ENCODE measurements around the gene PXN. TPM values are rescaled to one million over a fixed set of nuclear protein-coding genes. Genes with fewer than 3 reads are reported as not detected.
A peak's percentile ranks its signal among the peaks of the same experiment; 100 is the strongest.

PXN gene
- total and polyA plus RNA-seq, 10 donors = 22.3 to 161 (median 114) TPM

DNA sequence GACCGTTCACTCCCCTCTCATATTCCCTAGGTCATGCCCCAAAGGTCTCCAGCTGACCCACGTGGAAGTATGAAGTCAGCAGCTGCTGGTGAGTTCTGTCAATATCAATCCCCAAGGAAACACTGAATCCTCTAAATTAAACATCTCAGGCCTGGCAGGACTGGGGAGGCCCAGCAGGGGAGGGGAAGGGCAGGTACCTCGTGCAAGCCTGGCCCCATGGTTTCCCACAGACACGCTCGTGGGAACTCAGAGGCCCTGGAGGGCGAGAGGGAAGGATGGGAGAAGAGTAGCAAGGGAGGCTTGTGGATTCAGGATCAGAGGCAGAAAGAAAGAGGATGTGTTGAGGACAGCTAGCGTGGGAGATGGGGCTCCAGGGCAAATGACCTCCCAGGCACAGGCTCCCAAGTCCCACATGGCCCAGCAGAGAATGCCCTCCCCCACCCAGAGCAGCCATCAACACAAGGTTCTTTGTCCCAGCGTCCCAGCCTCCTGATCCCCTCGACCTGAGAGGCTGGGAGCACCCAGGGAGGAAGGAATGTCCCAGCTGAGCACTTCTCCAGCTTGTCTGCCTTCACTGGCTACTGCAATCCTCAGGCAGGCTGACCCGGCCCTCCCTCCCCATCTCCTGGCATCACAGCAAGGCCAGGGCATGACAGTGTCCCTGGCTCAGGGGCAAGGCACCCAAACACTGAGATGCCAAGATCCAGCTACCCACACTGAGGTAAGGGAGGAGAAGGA lies 44.5 kb downstream of the PXN start:
- Histone ChIP-seq H3K9me3 (no peaks in the 10 kb centered on the region), H3K4me1 (peaks cover 16 to 49% (median 34%) of the 10 kb centered on the region in 6 donors), H3K36me3 (peaks cover 6 to 89% (median 68%) of the 10 kb centered on the region in 6 donors), H3K27ac (no peak overlapping the region), H3K27me3 (replicated peaks in 1 of 7) (peaks cover 0 to 17% (median 0%) of the 10 kb centered on the region in 7 donors), H3K4me3 (no peak overlapping the region)
- intact Hi-C loops (cut with DNase I; ENCODE audit: low total_unique reads) = no loop called here
- WGBS, 5 donors = 81 to 89% (median 85%) methylated on average over 10 of the region's 10 CpGs
- no peak for DNase-seq
- TF ChIP-seq POLR2AphosphoS5 (IDR thresholded peaks at IDR 0.05) (no peak), POLR2A (IDR thresholded peaks at IDR 0.05) (no peak)
- TF ChIP-seq, protein P1, sequence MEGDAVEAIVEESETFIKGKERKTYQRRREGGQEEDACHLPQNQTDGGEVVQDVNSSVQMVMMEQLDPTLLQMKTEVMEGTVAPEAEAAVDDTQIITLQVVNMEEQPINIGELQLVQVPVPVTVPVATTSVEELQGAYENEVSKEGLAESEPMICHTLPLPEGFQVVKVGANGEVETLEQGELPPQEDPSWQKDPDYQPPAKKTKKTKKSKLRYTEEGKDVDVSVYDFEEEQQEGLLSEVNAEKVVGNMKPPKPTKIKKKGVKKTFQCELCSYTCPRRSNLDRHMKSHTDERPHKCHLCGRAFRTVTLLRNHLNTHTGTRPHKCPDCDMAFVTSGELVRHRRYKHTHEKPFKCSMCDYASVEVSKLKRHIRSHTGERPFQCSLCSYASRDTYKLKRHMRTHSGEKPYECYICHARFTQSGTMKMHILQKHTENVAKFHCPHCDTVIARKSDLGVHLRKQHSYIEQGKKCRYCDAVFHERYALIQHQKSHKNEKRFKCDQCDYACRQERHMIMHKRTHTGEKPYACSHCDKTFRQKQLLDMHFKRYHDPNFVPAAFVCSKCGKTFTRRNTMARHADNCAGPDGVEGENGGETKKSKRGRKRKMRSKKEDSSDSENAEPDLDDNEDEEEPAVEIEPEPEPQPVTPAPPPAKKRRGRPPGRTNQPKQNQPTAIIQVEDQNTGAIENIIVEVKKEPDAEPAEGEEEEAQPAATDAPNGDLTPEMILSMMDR (IDR thresholded peaks at IDR 0.05 in 8 of 11, conservative IDR thresholded peaks at IDR 0.05 in 3 of 11) = no peak

DNA sequence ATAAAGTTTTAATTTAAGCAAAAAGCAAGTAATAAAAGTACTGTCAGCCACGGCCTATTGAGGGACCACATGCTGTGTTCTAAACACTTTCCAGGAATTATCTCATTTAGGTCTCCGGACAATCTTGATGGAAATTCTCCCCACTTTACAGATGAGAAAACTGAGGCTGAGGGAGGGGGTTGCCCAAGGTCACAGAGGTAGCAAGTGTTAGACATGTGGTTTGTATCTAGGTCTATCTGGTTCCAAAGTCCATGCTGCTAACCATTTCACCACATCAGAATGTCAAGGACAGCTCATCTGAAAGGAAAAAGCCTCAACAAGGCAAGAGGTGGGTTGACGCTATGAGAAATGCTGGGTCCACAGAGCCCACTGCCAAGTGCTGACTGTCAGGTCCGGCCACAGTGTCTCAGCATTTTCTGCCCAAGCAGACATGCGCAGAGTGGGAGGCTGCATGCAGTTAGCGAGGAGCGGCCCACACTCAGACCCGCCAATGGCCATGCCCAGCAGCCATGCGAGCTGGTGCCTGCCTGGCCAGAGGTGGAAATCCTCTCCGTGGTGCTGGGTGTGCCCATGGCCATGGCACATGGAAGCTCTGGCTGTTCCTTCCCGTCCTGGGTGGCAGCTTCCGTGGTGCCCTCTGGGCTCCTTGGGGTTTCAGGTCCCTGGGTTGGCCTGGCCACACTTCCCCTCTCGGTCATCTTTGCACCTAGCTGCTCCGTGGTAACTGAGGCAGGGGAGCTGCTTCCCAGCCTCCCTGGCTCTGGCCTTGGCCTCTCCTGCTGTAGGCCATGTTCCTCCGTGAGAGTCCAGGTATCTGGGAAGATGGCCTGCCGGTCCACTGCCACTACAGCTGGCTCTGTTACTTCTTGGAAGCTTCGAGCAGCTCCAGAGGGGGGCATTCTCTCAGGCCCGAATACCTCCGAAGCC lies 46.6 kb downstream of the PXN start:
- Histone ChIP-seq H3K4me3 (no peak overlapping the region), H3K4me1 (peaks cover 0 to 36% (median 22%) of the 10 kb centered on the region in 6 donors), H3K36me3 (peaks cover 6 to 100% (median 83%) of the 10 kb centered on the region in 6 donors), H3K27me3 (replicated peaks in 1 of 7) (peaks cover 0 to 11% (median 0%) of the 10 kb centered on the region in 7 donors), H3K27ac (no peak overlapping the region), H3K9me3 (no peaks in the 10 kb centered on the region)
- TF ChIP-seq POLR2AphosphoS5 (IDR thresholded peaks at IDR 0.05) = peak; percentile 35 to 78 (median 53)
- no peak for TF ChIP-seq POLR2A (IDR thresholded peaks at IDR 0.05)
- 87 to 95% (median 92%) methylated on average over 15 to 19 of the region's 19 CpGs for WGBS, 5 donors
- no peak for DNase-seq
- intact Hi-C loops (cut with DNase I; ENCODE audit: low total_unique reads) = loop anchor here (10.0 kb wide), 1 partner anchor 46 kb away; the partner anchor contains the start of gene PXN

- Histone ChIP-seq H3K27me3 (replicated peaks in 1 of 7) (no peaks in the 10 kb centered on the region), H3K36me3 (peaks cover 0 to 100% (median 82%) of the 10 kb centered on the region in 6 donors), H3K4me3 (no peak overlapping the region), H3K9me3 (no peaks in the 10 kb centered on the region), H3K4me1 (peaks cover 0 to 32% (median 19%) of the 10 kb centered on the region in 6 donors), H3K27ac (peak overlapping the region in 2 of 8 donors; percentile 60 to 62)
- TF ChIP-seq, protein P1 (IDR thresholded peaks at IDR 0.05 in 8 of 11, conservative IDR thresholded peaks at IDR 0.05 in 3 of 11) = no peak
- TF ChIP-seq POLR2AphosphoS5 (IDR thresholded peaks at IDR 0.05) (peak in 2 of 3 donors; percentile 12 to 53), POLR2A (IDR thresholded peaks at IDR 0.05) (no peak)
- WGBS, 5 donors = 77 to 91% (median 85%) methylated on average over 24 to 32 of the region's 32 CpGs
- intact Hi-C loops (cut with DNase I; ENCODE audit: low total_unique reads) = loop anchor here (10.0 kb wide), 1 partner anchor 48 kb away; the partner anchor contains the start of gene PXN
- no peak for DNase-seq
These were observed 48.6 kb downstream of the PXN start for GRCh38 chr12:120216742-120217605.
